OCI-LY1 (cell line): ENCODE measurements around the gene GGN.
A peak's percentile ranks its signal among the peaks of the same experiment; 100 is the strongest.
"Not testable (repeated sequence)": the region's sequence is repeated elsewhere in the genome, so short reads cannot be mapped to it uniquely, and the experiment has no call there.

Experiments used
- H2AFZ ChIP-seq: fragments of 200-600 bp; sonication (generic), shearing (Covaris generic); 2 replicates; pipeline ENCODE4 v1.6.0; 2014; ENCODE audit warnings: antibody characterized with exemption, mild to moderate bottlenecking, low read length
- H3F3A ChIP-seq: fragments of 200-600 bp; sonication (generic), shearing (Covaris generic); 2 replicates; pipeline ENCODE4 v1.6.0; 2014; ENCODE audit warnings: mild to moderate bottlenecking, antibody characterized with exemption, low read length, moderate library complexity; ENCODE audit not compliant: insufficient read depth
- H3K27ac ChIP-seq: fragments of 200-600 bp; sonication (generic); 2 replicates; pipeline ENCODE4 v1.5.1; 2014; ENCODE audit warnings: low read length, mixed run types, mild to moderate bottlenecking, low read depth; ENCODE audit not compliant: poor library complexity, severe bottlenecking
- H3K27me3 ChIP-seq: fragments of 200-600 bp; sonication (generic); 2 replicates; pipeline ENCODE4 v1.6.0; 2014; ENCODE audit warnings: antibody characterized with exemption, mild to moderate bottlenecking, low read length, moderate library complexity; ENCODE audit not compliant: insufficient read depth
- H3K36me3 ChIP-seq: fragments of 200-600 bp; sonication (generic); 2 replicates; pipeline ENCODE4 v1.6.1; 2014; ENCODE audit warnings: mild to moderate bottlenecking, antibody characterized with exemption, low read length, moderate library complexity, mixed read lengths; ENCODE audit not compliant: insufficient read depth
- H3K4me1 ChIP-seq: fragments of 200-600 bp; sonication (generic); 2 replicates; pipeline ENCODE4 v1.5.1; 2014; ENCODE audit warnings: mild to moderate bottlenecking, low read length, moderate library complexity; ENCODE audit not compliant: insufficient read depth, severe bottlenecking
- H3K4me2 ChIP-seq: fragments of 200-600 bp; sonication (generic), shearing (Covaris generic); 2 replicates; pipeline ENCODE4 v1.6.1; 2014; ENCODE audit warnings: low read length
- H3K4me3 ChIP-seq: fragments of 200-600 bp; sonication (generic); 2 replicates; pipeline ENCODE4 v1.5.1; 2014; ENCODE audit warnings: low read length, low read depth, mild to moderate bottlenecking, mixed read lengths; ENCODE audit not compliant: poor library complexity, severe bottlenecking
- H3K79me2 ChIP-seq: fragments of 200-600 bp; shearing (Covaris generic); 2 replicates; pipeline ENCODE4 v1.6.1; 2016; ENCODE audit warnings: mixed run types, low read length, mixed read lengths; ENCODE audit not compliant: insufficient read depth
- H3K9ac ChIP-seq: fragments of 200-600 bp; sonication (generic), shearing (Covaris generic); 2 replicates; pipeline ENCODE4 v1.6.1; 2014; ENCODE audit warnings: mild to moderate bottlenecking, low read length, mixed read lengths
- H3K9me2 ChIP-seq: fragments of 200-600 bp; sonication (generic), shearing (Covaris generic); 2 replicates; pipeline ENCODE4 v1.6.1; 2014; ENCODE audit warnings: low read depth, mild to moderate bottlenecking, low read length, mixed read lengths
- H3K9me3 ChIP-seq: fragments of 200-600 bp; shearing (Covaris generic); 2 replicates; pipeline ENCODE4 v1.6.1; 2014; ENCODE audit warnings: low read length, mixed read lengths
- H4K20me1 ChIP-seq: fragments of 200-600 bp; sonication (generic), shearing (Covaris generic); 2 replicates; pipeline ENCODE4 v1.6.0; 2016; ENCODE audit warnings: mild to moderate bottlenecking, low read length; ENCODE audit not compliant: insufficient read depth
- CTCF ChIP-seq: fragments of 200-600 bp; sonication (generic), shearing (Covaris generic); IDR thresholded peaks from 2 replicates; pipeline ENCODE4 v1.5.1; 2017; ENCODE audit warnings: mild to moderate bottlenecking, antibody characterized with exemption, low read length, moderate library complexity, mixed read lengths
- EZH2 ChIP-seq: fragments of 200-600 bp; sonication (generic), shearing (Covaris generic); IDR thresholded peaks from 2 replicates; pipeline ENCODE4 v1.8.0; 2017; ENCODE audit warnings: borderline replicate concordance, mixed run types, mild to moderate bottlenecking, antibody characterized with exemption, low read length, moderate library complexity, mixed read lengths

GGN gene

GRCh38 chr19:38429055-38429810, 41.4 kb upstream of the GGN start:
- Histone ChIP-seq H3K9me2 (no peaks in the 10 kb centered on the region), H3K4me3 (no peak overlapping the region), H3K4me2 (peak overlapping the region; percentile 40; the same call in 1 of the 2 replicates), H2AFZ (no peak overlapping the region), H3K27me3 (no peaks in the 10 kb centered on the region), H3K27ac (peak overlapping the region; percentile 73), H3K9ac (no peak overlapping the region; the same call in 1 of the 2 replicates), H3K9me3 (no peaks in the 10 kb centered on the region), H3K79me2 (no peaks in the 10 kb centered on the region), H3K4me1 (peaks cover 27% of the 10 kb centered on the region), H3K36me3 (no peaks in the 10 kb centered on the region), H3F3A (no peaks in the 10 kb centered on the region), H4K20me1 (no peaks in the 10 kb centered on the region)
- no peak for TF ChIP-seq EZH2
- no peak for TF ChIP-seq CTCF

GRCh38 chr19:38427035-38427677, 39.3 kb upstream of the GGN start:
- not testable (repeated sequence) for H2AFZ ChIP-seq, H4K20me1 ChIP-seq, H3K9me3 ChIP-seq, H3K4me2 ChIP-seq, H3K27me3 ChIP-seq, H3K36me3 ChIP-seq, H3K79me2 ChIP-seq, H3K4me3 ChIP-seq, H3F3A ChIP-seq, H3K9ac ChIP-seq, H3K27ac ChIP-seq, H3K9me2 ChIP-seq
- H3K4me1 ChIP-seq: peaks cover 27% of the 10 kb centered on the region

DNA sequence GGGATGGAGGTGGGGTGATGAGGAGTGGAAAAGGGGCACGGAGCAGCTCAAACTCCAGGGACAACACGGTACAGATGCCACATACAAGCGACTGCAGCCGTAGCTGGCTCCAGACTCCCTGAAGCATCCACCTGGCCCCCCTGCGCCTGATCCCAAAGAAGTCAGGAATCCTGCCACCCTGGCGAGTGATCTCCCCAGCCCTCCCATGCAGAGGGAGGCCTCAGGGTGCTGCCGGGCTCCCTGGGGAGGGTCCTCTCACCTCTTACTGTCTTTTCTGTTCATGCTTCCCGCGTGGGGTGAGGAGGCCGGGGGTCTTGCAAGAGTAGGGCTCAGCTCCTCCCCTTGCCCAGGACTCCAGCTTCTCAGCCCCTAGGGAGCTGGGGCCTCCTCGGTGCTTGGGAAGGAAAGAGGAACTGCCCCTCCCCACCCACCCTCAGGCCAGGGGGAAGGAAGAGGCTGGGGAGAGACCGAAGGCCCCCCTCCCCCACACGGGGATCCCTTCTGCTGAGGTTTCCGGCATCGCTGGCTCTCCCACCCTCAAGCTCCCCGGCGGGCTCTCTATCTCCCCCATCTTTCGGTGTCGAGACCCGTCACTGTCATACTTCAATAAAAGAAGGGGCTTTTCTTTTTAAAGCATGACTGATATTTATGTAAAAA, 38.1 kb upstream of the GGN start, which contains the start of gene RASGRP4:
Gene RASGRP4, minus strand, starts transcription at position 410 of the 657 bp plus-strand sequence. Its CDS starts 128 bp downstream, at position 282.
- H3K79me2 ChIP-seq: no peaks in the 10 kb centered on the region
- H3K9me3 ChIP-seq: no peaks in the 10 kb centered on the region
- H3K4me1 ChIP-seq: peaks cover 27% of the 10 kb centered on the region
- no peaks in the 10 kb centered on the region for H3F3A ChIP-seq
- no peaks in the 10 kb centered on the region for H3K9me2 ChIP-seq
- TF ChIP-seq EZH2 (no peak), CTCF (no peak)
- H3K4me3 ChIP-seq: no peak within 1 kb of the TSS
- no peak within 1 kb of the TSS for H2AFZ ChIP-seq
- H3K27ac ChIP-seq: no peak within 1 kb of the TSS
- no peak within 1 kb of the TSS for H3K4me2 ChIP-seq
- H3K36me3 ChIP-seq: no peaks in the 10 kb centered on the region
- no peak within 1 kb of the TSS for H3K9ac ChIP-seq
- H4K20me1 ChIP-seq: no peaks in the 10 kb centered on the region
- H3K27me3 ChIP-seq: no peaks in the 10 kb centered on the region
